Psoas muscle (tissue), 8 donors: ENCODE results near the gene ANP32A. TPM values are rescaled to one million over a fixed set of nuclear protein-coding genes. Genes with fewer than 3 reads are reported as not detected.

Source experiments
- ATAC-seq, 4 donors: fragments of 200-7000 bp; cut with Tn5 transposase; one replicate each; pipeline ENCODE4 v1.9.1; 2020; ENCODE audit warnings: moderate library complexity in 3 of 4, mild to moderate bottlenecking in 2 of 4
- DNase-seq, 2 donors: peaks; one replicate each; pipeline ENCODE4 v3.0.0-alpha.2; 2020
- H3K27ac ChIP-seq: fragments of 200-600 bp; one replicate; pipeline ENCODE4 v1.8.0; 2022
- H3K27me3 ChIP-seq, 3 donors: fragments of 200-600 bp in 1 of 3; one replicate each; pipeline versions ENCODE4 v1.6.1 to v1.8.0; 2013 to 2022; ENCODE audit warnings: low read length in 2 of 3, mild to moderate bottlenecking in 2 of 3, moderate library complexity in 1 of 3; ENCODE audit not compliant: insufficient read depth in 3 of 3
- H3K36me3 ChIP-seq, 2 donors: fragments of 200-600 bp in 1 of 2; one replicate each; pipeline versions ENCODE4 v1.6.1 to v1.8.0; 2013 to 2022; ENCODE audit warnings: low read depth in 1 of 2, mild to moderate bottlenecking in 1 of 2, moderate library complexity in 1 of 2; ENCODE audit not compliant: insufficient read depth in 1 of 2
- H3K4me1 ChIP-seq: fragments of 200-600 bp; one replicate; pipeline ENCODE4 v1.8.0; 2022
- H3K4me3 ChIP-seq: fragments of 200-600 bp; one replicate; pipeline ENCODE4 v1.8.0; 2022; ENCODE audit warnings: mild to moderate bottlenecking
- H3K9me3 ChIP-seq: fragments of 200-600 bp; one replicate; pipeline ENCODE4 v1.8.0; 2022
- WGBS, 3 donors: extraction: QIAGEN DNeasy Blood & Tissue Kit; methylation state at CpG; one replicate each; pipeline versions ENCODE4 v1.1.6 to v1.1.7; 2013; 5-methylcytosine and 5-hydroxymethylcytosine counted together
- intact Hi-C, 2 donors: fragments of 100-400 bp; cut with DNase I; formaldehyde crosslinking; loops; one replicate each; pipeline versions ENCODE4 v1.11.0 to v1.14.2; 2022
- polyA plus RNA-seq, 3 donors: library from polyadenylated mRNA; stranded (reverse); fragments of 200-250 nt; gene quantifications; one replicate each; pipeline ENCODE4 v1.2.3, GENCODE V29; 2013
- total RNA-seq, 4 donors: library from RNA; stranded (reverse); fragmentation: NEBNext Ultra II Directional in 2 of 4; extraction: Animal tissue kit (Norgen Biotek cat#: 25700) in 2 of 4; gene quantifications; one replicate each; pipeline versions ENCODE4 v1.2.1 to v1.2.4, GENCODE V29; 2021 to 2023
- TF ChIP-seq, protein P1 (sequence below): fragments of 200-600 bp; IDR thresholded peaks from one replicate; pipeline ENCODE4 v1.8.0; 2022; ENCODE audit warnings: antibody characterized with exemption
- donor health status: healthy with polysubstance abuse.
- donor health status: DM: no; HTN: no; CAD: no; lungs with moderate emphysema.
- donor health status: Bipolar disorder and iron deficiency.
- donor health status: healthy.
- donor health status: DM: yes; HTN: yes; CAD: no.
- donor health status: DM: no; HTN: no; CAD: no.
- donor health status: DM: no; HTN: no; CAD: no.
- donor health status: DM: yes; HTN: yes; CAD: no.

Gene ANP32A
- total and polyA plus RNA-seq, 7 donors = 56.7 to 98.2 (median 83.7) TPM

DNA sequence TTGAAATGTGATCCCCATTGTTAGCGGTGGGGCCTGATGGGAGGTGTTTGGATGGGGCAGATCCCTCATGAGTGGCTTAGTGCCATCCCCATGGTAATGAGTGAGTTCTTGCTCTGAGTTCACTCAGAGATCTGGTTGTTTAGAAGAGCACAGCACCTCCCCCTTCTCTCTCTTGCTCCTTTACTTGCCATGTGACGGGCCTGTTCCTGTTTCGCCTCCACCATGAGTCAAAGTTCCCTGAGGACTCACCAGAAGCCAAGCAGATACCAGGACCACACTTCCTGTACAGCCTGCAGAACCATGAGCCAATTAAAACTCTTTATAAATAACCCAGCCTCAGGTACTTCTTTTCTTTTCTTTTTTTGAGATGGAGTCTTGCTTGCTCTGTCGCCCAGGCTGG is 46.6 kb downstream of the ANP32A start:
- intact Hi-C loops = no loop called here
- peaks cover 0 to 17% of the 10 kb centered on the region in 2 donors for H3K36me3 ChIP-seq
- H3K4me1 ChIP-seq = peaks cover 6% of the 10 kb centered on the region
- ATAC-seq (no peak), DNase-seq (no peak)
- no peak overlapping the region for H3K27ac ChIP-seq
- TF ChIP-seq, protein P1, sequence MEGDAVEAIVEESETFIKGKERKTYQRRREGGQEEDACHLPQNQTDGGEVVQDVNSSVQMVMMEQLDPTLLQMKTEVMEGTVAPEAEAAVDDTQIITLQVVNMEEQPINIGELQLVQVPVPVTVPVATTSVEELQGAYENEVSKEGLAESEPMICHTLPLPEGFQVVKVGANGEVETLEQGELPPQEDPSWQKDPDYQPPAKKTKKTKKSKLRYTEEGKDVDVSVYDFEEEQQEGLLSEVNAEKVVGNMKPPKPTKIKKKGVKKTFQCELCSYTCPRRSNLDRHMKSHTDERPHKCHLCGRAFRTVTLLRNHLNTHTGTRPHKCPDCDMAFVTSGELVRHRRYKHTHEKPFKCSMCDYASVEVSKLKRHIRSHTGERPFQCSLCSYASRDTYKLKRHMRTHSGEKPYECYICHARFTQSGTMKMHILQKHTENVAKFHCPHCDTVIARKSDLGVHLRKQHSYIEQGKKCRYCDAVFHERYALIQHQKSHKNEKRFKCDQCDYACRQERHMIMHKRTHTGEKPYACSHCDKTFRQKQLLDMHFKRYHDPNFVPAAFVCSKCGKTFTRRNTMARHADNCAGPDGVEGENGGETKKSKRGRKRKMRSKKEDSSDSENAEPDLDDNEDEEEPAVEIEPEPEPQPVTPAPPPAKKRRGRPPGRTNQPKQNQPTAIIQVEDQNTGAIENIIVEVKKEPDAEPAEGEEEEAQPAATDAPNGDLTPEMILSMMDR = no peak
- H3K4me3 ChIP-seq = no peak overlapping the region
- 83 to 84% (median 84%) methylated on average over 4 of the region's 4 CpGs for WGBS, 3 donors
- no peaks in the 10 kb centered on the region for H3K27me3 ChIP-seq
- H3K9me3 ChIP-seq = no peaks in the 10 kb centered on the region

DNA sequence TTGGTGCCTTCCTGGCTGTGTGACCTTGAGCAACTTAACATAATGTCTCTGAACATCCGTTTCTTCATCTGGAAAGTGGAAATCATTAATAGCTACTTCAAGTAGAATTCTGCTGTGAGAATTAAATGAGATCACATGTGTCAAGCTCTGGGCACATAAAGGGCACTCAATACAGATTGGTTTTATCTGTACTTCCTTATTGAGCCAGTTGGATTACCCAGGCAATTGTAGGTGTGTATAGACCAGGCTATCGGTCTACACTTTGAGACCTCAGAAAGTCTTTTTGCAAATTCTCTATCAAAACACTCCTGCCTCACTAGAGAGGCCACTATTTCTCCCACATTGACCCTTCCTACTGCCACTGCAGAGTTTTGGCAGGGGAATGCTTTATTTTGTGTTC is 47.7 kb downstream of the ANP32A start:
- no peak for DNase-seq

DNA sequence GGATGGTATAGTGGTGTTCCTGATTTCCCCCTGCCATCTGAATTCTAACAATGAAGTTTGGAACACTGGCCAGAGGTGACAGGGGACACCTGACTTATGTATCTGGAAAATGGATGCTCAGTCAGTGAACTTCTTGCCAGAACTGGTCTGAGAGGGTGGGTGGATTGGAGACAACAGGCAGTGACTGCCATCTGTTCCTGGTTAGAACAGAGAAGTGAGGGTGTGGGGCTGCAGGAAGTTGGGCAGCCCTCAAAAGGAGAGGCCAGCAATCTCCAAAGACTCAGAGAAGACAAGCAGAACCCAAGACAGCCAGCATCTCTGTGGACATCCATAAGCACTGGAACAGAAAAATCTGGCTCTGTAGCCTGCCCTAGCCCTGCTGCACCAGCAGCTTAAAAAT is 50.5 kb downstream of the ANP32A start:
- TF ChIP-seq, protein P1 = no peak
- Histone ChIP-seq H3K36me3 (no peaks in the 10 kb centered on the region), H3K27ac (no peak overlapping the region), H3K4me3 (no peak overlapping the region), H3K9me3 (no peaks in the 10 kb centered on the region), H3K27me3 (no peaks in the 10 kb centered on the region), H3K4me1 (peaks cover 6% of the 10 kb centered on the region)
- DNase-seq (no peak), ATAC-seq (no peak)
- intact Hi-C loops = no loop called here

More for the DNA sequence above, 47.7 kb downstream of the ANP32A start:
- H3K4me1 ChIP-seq = peaks cover 6% of the 10 kb centered on the region
- ATAC-seq = no peak
- TF ChIP-seq, protein P1 = no peak
- no peaks in the 10 kb centered on the region for H3K27me3 ChIP-seq
- intact Hi-C loops = no loop called here
- no peaks in the 10 kb centered on the region for H3K9me3 ChIP-seq
- 82 to 88% (median 87%) methylated on average over 2 of the region's 2 CpGs for WGBS, 3 donors
- H3K27ac ChIP-seq = no peak overlapping the region
- peaks cover 0 to 7% of the 10 kb centered on the region in 2 donors for H3K36me3 ChIP-seq
- no peak overlapping the region for H3K4me3 ChIP-seq

DNA sequence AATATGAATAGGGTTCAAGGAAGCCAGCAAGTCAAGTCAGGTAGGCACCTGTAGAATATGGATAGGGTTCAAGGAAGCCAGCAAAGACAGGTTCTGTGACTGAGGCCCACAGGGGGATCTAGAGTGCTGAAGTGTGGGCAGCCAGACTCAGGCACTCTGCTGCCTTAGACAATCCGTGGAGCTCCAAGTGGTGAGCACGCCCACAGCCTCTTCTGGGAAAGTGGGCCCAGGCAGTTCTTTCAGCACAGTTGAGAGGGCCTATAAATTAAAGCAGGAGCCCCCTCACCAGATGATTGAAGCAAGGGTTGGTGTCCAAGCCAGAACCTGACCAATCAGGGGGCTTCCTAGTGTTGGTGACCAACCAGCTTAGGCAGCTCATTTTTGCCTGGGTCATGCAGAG is 51.0 kb downstream of the ANP32A start:
- no peak overlapping the region for H3K4me3 ChIP-seq
- ATAC-seq = no peak
- H3K27me3 ChIP-seq = no peaks in the 10 kb centered on the region
- TF ChIP-seq, protein P1 = no peak
- peaks cover 6% of the 10 kb centered on the region for H3K4me1 ChIP-seq
- intact Hi-C loops = no loop called here
- no peaks in the 10 kb centered on the region for H3K36me3 ChIP-seq
- no peak for DNase-seq
- H3K9me3 ChIP-seq = no peaks in the 10 kb centered on the region
- H3K27ac ChIP-seq = no peak overlapping the region
- 94% methylated on average over 2 of the region's 2 CpGs for WGBS, 3 donors

DNA sequence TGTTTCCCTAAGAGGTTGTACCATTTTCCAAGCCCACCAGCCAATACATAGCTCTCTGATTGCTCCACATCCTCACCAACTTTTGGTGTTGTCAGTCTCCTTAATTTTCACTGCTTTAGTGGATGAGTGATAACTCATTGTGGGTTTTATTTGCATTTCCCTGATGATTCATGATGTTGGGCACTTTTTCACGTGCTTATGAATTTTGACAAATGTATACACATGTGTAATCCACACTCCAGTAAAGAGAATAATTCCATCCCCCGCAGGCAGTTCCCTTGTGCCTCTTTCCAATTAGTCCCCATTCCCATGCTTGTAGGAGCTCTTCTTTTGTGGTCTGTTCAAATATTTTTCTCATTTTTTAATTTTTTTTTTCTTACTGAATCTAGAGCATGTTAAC is 52.4 kb downstream of the ANP32A start:
- no peaks in the 10 kb centered on the region for H3K9me3 ChIP-seq
- no peak for DNase-seq
- no peak overlapping the region for H3K27ac ChIP-seq
- WGBS, 3 donors = 11 to 27% (median 19%) methylated on average over 2 of the region's 2 CpGs
- no peak for ATAC-seq
- H3K36me3 ChIP-seq = no peaks in the 10 kb centered on the region
- H3K4me3 ChIP-seq = no peak overlapping the region
- intact Hi-C loops = no loop called here
- no peaks in the 10 kb centered on the region for H3K27me3 ChIP-seq
- H3K4me1 ChIP-seq = peaks cover 6% of the 10 kb centered on the region
- TF ChIP-seq, protein P1 = no peak
